Tibial nerve (tissue), 4 donors: ENCODE measurements around the gene ZNF408. TPM values are rescaled to one million over a fixed set of nuclear protein-coding genes. Genes with fewer than 3 reads are reported as not detected.

Experiments used
- DNase-seq, 2 donors: peaks; one replicate each; pipeline ENCODE4 v3.0.0-alpha.2; 2019; ENCODE audit warnings: low spot score in 2 of 2
- H3K27ac ChIP-seq, 4 donors: fragments of 200-600 bp; sonication (generic) in 3 of 4; one replicate each; pipeline ENCODE4 v1.5.1; 2017 to 2019; ENCODE audit warnings: mild to moderate bottlenecking in 1 of 4
- H3K27me3 ChIP-seq, 2 donors: fragments of 200-600 bp; sonication (generic) in 1 of 2; one replicate each; pipeline versions ENCODE4 v1.5.1 to v1.6.0; 2017 to 2019
- H3K36me3 ChIP-seq, 3 donors: fragments of 200-600 bp; sonication (generic); one replicate each; pipeline ENCODE4 v1.5.1; 2018 to 2019
- H3K4me1 ChIP-seq, 4 donors: fragments of 200-600 bp; sonication (generic) in 3 of 4; one replicate each; pipeline ENCODE4 v1.5.1; 2017 to 2019
- H3K4me3 ChIP-seq, 4 donors: fragments of 200-600 bp; sonication (generic) in 3 of 4; one replicate each; pipeline ENCODE4 v1.5.1; 2017 to 2019; ENCODE audit warnings: mild to moderate bottlenecking in 1 of 4, moderate library complexity in 1 of 4
- H3K9me3 ChIP-seq, 4 donors: fragments of 200-600 bp; sonication (generic) in 3 of 4; one replicate each; pipeline ENCODE4 v1.5.1; 2017 to 2019
- EP300 ChIP-seq, 2 donors: sonication (generic); formaldehyde crosslinking; IDR thresholded peaks; one replicate each; pipeline ENCODE4 v1.6.1; 2017; ENCODE audit warnings: antibody characterized with exemption in 2 of 2, mild to moderate bottlenecking in 1 of 2
- POLR2A ChIP-seq, 2 donors: fragments of 450-650 bp; IDR thresholded peaks; one replicate each; pipeline ENCODE4 v1.6.1; 2017; ENCODE audit warnings: antibody characterized with exemption in 2 of 2, mild to moderate bottlenecking in 2 of 2, moderate library complexity in 2 of 2
- WGBS, 2 donors: methylation state at CpG; one replicate each; pipeline ENCODE4 v1.1.5; 2018; 5-methylcytosine and 5-hydroxymethylcytosine counted together
- total RNA-seq, 4 donors: library from RNA; depleted of rRNA; stranded (reverse); fragments of >200 nt; gene quantifications; one replicate each; pipeline ENCODE4 v1.1.0, GENCODE V29; 2016
- TF ChIP-seq, protein P1 (sequence below), 5 experiments: fragments of 200-600 bp in 3 of 5; fragments of 450-650 bp in 2 of 5; sonication (generic) in 3 of 5; IDR thresholded peaks; one replicate each; pipeline ENCODE4 v1.5.1; 2016 to 2019; ENCODE audit warnings: antibody characterized with exemption in 5 of 5, mild to moderate bottlenecking in 3 of 5, moderate library complexity in 2 of 5

The ZNF408 gene
- total RNA-seq, 4 donors from 2014 or later = 8.8 to 21.6 (median 13.7) TPM

DNA sequence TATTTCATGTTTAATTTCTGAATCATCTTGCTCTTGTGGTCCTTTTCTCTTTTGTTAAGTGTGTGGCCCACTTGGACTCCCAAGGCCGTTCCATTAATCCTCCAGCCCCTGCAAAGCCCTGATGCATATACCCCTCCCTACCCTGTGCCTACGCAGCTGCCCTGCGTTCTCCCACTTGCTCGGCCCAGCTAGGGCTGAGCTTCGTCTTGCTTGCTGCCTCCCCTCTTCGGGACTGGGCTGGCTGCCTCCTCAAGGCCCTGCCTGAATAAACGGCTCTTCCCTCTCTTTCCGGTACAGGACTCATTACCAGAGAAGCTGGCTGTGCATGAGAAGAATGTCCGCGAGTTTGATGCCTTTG lies 28.9 kb upstream of the ZNF408 start:
- Histone ChIP-seq H3K9me3 (no peaks in the 10 kb centered on the region), H3K27me3 (no peaks in the 10 kb centered on the region), H3K4me1 (peaks cover 3 to 75% (median 39%) of the 10 kb centered on the region in 4 donors), H3K4me3 (no peak overlapping the region), H3K36me3 (peaks cover 2 to 81% (median 14%) of the 10 kb centered on the region in 3 donors), H3K27ac (peak overlapping the region in 2 of 4 donors; percentile 43 to 87)
- DNase-seq = no peak
- TF ChIP-seq POLR2A (IDR thresholded peaks at IDR 0.05) = no peak
- TF ChIP-seq, protein P1, sequence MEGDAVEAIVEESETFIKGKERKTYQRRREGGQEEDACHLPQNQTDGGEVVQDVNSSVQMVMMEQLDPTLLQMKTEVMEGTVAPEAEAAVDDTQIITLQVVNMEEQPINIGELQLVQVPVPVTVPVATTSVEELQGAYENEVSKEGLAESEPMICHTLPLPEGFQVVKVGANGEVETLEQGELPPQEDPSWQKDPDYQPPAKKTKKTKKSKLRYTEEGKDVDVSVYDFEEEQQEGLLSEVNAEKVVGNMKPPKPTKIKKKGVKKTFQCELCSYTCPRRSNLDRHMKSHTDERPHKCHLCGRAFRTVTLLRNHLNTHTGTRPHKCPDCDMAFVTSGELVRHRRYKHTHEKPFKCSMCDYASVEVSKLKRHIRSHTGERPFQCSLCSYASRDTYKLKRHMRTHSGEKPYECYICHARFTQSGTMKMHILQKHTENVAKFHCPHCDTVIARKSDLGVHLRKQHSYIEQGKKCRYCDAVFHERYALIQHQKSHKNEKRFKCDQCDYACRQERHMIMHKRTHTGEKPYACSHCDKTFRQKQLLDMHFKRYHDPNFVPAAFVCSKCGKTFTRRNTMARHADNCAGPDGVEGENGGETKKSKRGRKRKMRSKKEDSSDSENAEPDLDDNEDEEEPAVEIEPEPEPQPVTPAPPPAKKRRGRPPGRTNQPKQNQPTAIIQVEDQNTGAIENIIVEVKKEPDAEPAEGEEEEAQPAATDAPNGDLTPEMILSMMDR (IDR thresholded peaks at IDR 0.05) = no peak
- no peak for TF ChIP-seq EP300 (IDR thresholded peaks at IDR 0.05)
- WGBS, 2 donors = 87 to 89% methylated on average over 10 of the region's 10 CpGs

DNA sequence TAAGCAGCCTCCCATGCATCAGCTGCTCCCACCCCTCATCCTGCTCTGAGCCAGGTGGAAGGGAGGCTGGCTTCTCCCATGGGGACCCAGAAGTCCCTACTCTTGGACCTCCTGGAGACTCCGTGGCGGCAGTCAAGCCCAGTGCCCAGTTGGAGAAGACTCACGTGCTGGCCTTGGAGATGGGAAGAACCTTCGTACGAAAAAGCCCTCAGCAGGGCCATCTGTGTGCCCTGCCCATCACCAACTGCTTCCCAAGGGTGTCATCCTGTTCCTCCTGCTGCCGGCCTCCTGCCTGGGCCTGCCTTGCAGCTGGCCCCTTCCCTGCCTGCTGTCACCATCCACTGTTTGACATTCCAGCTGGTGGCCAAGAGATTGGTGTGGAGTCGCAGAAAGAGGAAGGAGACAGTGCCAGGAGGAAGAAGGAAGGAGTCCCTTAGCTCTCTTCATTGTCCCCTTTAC lies 28.4 kb upstream of the ZNF408 start:
- peaks cover 3 to 75% (median 37%) of the 10 kb centered on the region in 4 donors for H3K4me1 ChIP-seq
- no peaks in the 10 kb centered on the region for H3K27me3 ChIP-seq
- peaks cover 2 to 81% (median 14%) of the 10 kb centered on the region in 3 donors for H3K36me3 ChIP-seq
- H3K9me3 ChIP-seq = no peaks in the 10 kb centered on the region
- no peak for TF ChIP-seq POLR2A (IDR thresholded peaks at IDR 0.05)
- no peak for TF ChIP-seq EP300 (IDR thresholded peaks at IDR 0.05)
- TF ChIP-seq, protein P1 (IDR thresholded peaks at IDR 0.05) = no peak
- no peak for DNase-seq
- WGBS, 2 donors = 66 to 70% methylated on average over 7 of the region's 7 CpGs
- H3K27ac ChIP-seq = peak overlapping the region in 2 of 4 donors; percentile 43 to 87
- H3K4me3 ChIP-seq = no peak overlapping the region

DNA sequence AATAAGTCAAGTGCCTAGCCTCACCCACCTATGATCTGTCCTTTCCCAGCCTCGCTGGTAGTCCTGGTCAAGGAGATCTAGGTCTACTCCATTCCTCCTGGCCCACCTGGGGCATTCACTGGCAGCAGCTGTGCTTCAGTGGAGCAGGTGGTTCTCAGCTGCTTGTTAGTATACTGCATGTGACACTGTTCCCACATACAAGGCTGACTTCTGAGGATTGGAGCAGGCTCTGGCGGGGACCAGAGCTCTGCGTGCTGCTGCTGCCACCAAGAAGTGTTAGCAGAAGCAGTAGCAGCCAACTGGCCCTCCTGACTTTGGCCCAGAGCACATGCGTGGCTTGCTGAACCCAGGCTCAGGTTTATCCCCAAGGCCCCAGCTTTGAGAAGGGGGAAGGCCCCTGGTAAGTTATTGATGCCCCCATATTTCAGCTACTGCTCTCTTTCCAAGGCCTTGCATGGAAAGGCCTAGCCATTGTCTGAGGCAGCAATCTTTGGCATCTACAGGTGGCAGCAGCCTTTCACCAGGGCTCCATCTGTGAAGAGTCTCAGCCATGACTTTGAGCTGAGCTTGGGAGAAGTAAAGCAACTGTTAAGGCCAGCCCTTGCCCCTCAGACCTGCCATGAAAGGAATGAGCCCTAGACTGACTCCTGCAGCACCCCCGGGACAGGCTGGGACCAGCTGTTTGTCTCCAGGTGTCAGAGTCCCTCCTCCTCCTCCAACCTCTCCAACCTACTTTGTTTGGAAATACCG lies 26.9 kb upstream of the ZNF408 start:
- 77 to 81% methylated on average over 6 of the region's 6 CpGs for WGBS, 2 donors
- H3K9me3 ChIP-seq = no peaks in the 10 kb centered on the region
- TF ChIP-seq, protein P1 (IDR thresholded peaks at IDR 0.05) = no peak
- TF ChIP-seq POLR2A (IDR thresholded peaks at IDR 0.05) (no peak), EP300 (IDR thresholded peaks at IDR 0.05) (no peak)
- H3K27ac ChIP-seq = peak overlapping the region; percentile 59 to 87 (median 80)
- no peak for DNase-seq
- peaks cover 2 to 81% (median 16%) of the 10 kb centered on the region in 3 donors for H3K36me3 ChIP-seq
- peaks cover 3 to 67% (median 28%) of the 10 kb centered on the region in 4 donors for H3K4me1 ChIP-seq
- no peaks in the 10 kb centered on the region for H3K27me3 ChIP-seq
- no peak overlapping the region for H3K4me3 ChIP-seq

DNA sequence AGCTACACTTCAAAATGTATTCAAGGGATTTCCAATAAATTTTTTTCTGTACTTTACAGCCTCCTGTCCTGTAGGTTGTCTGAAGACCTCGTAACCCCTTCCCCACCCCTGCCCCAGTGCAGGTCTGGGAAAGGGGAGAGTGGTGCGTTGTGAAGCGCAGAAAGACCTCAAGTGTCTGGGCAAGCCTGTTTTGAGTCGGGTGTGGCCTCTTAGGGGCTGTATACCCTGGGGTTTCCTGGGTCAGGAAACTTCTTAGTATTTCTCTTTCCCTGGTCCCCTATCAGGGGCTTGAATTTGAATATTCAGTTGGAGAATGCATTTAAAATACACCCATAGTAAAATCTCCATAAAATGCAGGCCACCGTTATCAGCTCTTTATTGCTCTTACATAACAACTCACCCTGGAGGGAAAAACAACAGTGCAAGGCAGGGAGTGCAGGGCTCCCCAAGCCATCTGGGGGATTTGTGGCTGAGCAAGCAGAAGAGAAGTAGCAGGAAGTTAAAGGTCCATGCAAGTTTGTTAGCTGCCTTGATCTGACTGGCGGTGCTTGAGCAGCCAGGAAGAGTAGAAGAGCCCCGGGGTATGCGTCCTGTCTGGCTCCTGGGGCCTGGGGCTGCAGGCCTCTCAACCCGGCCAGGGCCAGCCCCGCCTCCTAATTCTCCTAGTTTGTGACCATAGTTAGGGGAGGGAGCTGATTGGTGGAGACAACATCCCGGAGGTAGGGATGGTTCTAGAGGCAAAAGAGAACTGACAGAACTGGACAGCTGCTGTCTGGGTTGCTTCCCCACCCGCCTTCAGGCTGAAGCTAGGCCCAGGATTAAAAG lies 26.2 kb upstream of the ZNF408 start:
- Histone ChIP-seq H3K4me1 (peaks cover 3 to 61% (median 28%) of the 10 kb centered on the region in 4 donors), H3K27me3 (no peaks in the 10 kb centered on the region), H3K9me3 (no peaks in the 10 kb centered on the region), H3K4me3 (no peak overlapping the region), H3K27ac (peak overlapping the region; percentile 59 to 87 (median 80)), H3K36me3 (peaks cover 0 to 81% (median 19%) of the 10 kb centered on the region in 3 donors)
- WGBS, 2 donors = 41 to 47% methylated on average over 12 of the region's 12 CpGs
- no peak for TF ChIP-seq POLR2A (IDR thresholded peaks at IDR 0.05)
- TF ChIP-seq EP300 (IDR thresholded peaks at IDR 0.05) = no peak
- TF ChIP-seq, protein P1 (IDR thresholded peaks at IDR 0.05) = no peak
- no peak for DNase-seq
